ENCODE data around the gene EIF3L.
"Not testable (repeated sequence)": the region's sequence is repeated elsewhere in the genome, so short reads cannot be mapped to it uniquely, and the experiment has no call there.

Gene EIF3L

DNA sequence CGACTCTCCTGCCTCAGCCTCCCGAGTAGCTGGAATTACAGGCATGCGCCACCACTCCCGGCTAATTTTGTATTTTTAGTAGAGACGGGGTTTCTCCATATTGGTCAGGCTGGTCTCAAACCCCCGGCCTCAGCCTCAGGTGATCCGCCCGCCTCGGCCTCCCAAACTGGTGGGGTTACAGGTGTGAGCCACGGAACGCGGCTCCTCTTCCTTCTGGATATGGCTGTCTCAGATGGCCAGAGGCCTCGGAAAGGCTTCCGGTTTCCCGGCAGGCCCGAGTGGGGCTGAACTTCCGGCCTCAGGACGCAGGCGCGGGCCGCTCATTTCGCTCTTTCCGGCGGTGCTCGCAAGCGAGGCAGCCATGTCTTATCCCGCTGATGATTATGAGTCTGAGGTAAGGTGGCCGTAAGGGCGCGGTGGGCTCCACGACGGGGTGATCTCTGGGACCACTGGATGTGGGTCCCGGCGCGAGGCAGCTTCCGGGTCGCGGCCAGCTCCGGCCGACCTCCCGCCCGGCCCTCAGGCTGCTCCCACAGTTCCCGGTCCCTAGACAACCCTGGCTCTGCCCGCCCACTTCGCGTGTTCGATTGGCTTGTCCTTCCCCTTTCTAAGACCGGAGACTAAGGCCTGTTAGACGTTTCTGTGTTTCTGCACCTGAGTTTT, at the start of gene EIF3L:
Gene EIF3L (plus strand): TSS at position 331 of the 663 bp plus-strand sequence. CDS start 31 bp downstream, at position 362.
- DNase-seq: peak; percentile 93

DNA sequence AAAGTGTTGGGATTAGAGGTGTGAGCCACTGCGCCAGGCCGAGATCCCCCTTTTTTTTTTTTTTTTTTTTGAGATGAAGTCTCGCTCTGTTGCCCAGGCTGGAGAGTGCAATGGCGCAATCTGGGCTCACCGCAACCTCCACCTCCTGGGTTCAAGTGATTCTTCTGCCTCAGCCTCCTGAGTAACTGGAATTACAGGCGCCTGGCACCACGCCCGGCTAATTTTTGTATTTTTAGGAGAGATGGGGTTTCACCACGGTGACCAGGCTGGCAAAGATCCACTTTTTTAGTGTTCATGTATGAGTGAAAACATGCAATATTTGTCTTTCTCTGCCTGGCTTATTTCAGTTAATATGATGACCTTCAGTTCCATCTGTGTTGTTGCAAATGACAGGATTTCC, 49.2 kb upstream of the EIF3L start:
- DNase-seq: not testable (repeated sequence)

GRCh38 chr22:37801946-37802309, 47.3 kb upstream of the EIF3L start:
- DNase-seq: no peak

DNA sequence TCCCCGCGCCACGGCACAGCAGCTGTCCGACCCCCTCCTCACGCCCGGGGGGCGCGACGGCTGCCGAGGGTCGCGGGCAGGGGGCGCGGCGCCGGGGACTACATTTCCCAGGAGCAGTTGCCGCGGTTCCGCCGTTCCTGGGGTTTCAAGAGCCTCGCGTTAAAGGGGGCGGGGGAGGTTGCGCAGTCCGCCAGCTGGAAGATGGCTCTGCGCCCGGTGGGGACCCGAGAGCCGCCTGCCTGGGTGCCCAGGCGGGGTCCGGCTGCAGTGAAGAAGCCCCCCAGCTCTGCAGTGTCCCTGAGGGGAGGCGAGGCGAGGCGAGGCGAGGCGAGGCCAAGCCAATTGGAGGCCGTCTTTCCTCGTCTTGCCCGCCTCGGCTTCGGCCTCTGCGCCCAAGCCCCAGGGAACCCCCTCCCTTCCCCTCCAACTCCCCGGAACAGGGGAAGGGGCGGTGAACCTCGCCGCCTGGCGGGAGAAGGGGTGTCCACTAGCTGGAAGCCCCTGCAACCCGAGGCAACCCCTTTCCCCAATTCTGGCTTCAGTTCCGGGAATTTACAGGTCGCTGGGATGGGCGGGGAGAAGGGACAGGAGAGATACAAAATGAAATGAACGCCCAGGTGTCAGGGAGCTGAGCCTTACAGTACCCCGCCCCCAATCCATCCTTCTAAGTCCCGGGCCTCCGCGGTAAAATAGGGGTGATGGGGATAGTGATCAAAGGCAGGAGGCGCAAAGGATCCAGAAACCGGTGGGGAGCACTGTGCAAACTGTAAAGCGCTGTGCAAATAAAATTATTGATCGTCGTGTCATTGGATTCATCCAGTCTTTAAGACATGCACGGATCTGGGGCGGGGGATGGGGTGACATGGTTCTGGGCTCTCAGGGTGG, 46.7 kb upstream of the EIF3L start:
- DNase-seq: peak; percentile 48

DNA sequence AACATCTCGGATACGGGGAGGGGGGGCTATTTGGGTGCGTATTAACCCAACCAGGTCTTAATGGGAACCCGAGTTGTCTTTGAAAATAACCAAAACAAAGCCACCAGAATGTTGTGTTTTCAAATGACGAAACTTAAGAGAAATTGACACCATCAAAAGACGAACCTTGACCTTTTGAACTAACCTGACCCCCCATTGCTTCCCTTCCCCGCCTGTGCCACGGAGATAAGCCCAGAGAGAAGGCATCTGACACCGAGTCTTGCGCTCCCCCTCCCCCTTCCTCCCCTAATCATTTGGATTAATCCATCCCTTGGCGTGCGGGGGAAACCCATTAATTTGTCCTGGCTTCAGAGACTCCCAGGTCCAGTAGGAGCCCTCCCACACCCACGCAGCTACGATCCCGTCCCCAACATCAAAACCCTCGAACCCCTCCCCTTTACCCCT, 46.0 kb upstream of the EIF3L start:
- DNase-seq: no peak

- no peak for DNase-seq
Observed at GRCh38 chr22:37803639-37804351, 45.4 kb upstream of the EIF3L start.

DNA sequence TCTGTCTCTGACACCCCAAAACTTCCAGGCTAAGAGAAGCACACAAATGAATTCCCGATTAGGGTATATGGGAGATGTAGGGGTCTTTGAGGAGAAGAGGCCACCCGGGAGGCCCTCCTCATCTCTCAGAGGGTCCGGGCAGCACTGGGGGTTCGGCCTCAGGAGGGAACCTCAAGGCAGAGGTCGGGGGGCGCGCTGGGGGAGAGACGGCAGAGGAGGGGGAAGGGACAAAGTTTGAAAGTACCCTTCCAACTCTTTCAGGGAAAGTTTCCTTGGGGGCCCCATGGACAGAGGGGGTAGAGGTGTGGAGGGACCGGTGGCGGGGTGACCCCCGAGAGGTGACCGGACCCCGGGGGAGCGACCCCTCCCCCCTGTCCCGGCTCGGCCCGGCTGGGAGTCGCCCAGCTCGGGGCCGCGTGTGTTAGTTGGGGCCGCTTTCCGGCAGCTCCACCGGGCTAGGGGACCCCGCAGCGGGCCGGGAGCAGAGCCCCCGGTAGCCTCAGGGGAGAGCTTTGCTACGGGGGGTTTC, 44.8 kb upstream of the EIF3L start:
- no peak for DNase-seq

DNA sequence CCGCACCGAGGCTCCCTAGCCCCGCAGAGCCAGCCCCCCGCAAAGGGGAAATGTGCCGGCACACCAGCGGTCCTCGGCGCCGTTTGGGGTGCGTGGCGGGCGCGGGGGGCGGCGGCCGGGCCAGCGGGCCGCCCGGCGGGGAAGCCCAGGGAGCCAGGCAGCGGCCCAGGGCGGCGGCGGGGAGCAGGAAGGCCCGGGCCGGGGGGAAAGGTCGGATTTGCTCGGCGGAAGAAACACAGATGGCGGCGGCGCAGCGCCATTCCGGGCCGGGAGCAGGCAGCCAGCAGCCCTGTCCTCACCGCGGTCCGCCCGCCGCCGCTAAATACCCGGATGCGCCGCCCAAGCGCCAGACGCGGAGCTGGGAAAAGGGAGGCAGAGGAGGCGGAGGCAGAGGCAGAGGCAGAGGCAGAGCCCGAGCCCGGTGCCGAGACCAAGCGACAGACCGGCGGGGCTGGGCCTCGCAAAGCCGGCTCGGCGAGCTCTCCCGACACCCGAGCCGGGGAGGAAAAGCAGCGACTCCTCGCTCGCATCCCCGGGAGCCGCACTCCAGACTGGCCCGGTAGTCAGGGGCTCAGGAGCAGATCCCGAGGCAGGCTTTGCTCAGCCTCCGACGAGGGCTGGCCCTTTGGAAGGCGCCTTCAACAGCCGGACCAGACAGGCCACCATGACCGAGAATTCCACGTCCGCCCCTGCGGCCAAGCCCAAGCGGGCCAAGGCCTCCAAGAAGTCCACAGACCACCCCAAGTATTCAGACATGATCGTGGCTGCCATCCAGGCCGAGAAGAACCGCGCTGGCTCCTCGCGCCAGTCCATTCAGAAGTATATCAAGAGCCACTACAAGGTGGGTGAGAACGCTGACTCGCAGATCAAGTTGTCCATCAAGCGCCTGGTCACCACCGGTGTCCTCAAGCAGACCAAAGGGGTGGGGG, 44.1 kb upstream of the EIF3L start:
- DNase-seq: peak; percentile 85

- DNase-seq: no peak
Observed at GRCh38 chr22:37805810-37806277, 43.4 kb upstream of the EIF3L start.

GRCh38 chr22:37806409-37807333, 42.5 kb upstream of the EIF3L start:
- peak; percentile 27 for DNase-seq

- DNase-seq: peak; percentile 96
Observed at GRCh38 chr22:37807410-37808293, 41.6 kb upstream of the EIF3L start, which contains the start of gene GCAT. TSS of gene GCAT (plus strand) at chr22:37807934. CDS start at chr22:37807968, 34 bp downstream.

GRCh38 chr22:37808294-37808657, 40.9 kb upstream of the EIF3L start:
- DNase-seq: no peak

GRCh38 chr22:37809672-37810333, 39.4 kb upstream of the EIF3L start:
- no peak for DNase-seq

DNA sequence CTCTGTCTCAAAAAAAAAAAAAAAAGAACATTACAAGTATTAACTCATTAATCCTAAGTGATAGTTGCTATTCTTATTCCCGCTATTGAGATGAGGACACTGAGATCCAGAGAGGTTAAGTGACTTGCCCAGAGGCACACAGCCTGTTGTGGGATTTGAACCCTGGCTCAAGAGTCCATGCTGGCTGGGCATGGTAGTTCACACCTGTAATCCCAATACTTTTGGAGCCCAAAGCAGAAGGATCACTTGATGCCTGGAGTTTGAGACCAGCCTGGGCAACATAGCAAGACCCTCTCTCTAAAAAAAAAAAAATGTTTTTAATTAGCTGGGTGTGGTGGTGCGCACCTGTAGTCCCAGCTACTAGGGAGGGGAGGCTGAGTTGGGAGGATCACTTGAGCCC, 37.4 kb upstream of the EIF3L start:
- no peak for DNase-seq

GRCh38 chr22:37812869-37813678, 36.1 kb upstream of the EIF3L start:
- DNase-seq: no peak

DNA sequence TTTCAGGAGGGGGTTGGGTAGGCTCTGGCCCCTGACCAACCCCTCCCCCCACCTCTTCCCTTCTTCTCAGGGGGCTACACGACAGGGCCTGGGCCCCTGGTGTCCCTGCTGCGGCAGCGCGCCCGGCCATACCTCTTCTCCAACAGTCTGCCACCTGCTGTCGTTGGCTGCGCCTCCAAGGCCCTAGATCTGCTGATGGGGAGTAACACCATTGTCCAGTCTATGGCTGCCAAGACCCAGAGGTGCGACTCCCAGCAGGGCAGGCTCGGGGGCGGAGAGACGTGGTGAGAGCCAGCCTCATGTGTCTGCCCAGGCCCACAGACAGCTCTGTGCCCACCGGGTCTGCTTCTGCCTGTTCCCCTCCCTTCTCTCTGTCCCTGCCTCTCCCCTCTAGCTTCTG, 33.6 kb upstream of the EIF3L start:
- no peak for DNase-seq

DNA sequence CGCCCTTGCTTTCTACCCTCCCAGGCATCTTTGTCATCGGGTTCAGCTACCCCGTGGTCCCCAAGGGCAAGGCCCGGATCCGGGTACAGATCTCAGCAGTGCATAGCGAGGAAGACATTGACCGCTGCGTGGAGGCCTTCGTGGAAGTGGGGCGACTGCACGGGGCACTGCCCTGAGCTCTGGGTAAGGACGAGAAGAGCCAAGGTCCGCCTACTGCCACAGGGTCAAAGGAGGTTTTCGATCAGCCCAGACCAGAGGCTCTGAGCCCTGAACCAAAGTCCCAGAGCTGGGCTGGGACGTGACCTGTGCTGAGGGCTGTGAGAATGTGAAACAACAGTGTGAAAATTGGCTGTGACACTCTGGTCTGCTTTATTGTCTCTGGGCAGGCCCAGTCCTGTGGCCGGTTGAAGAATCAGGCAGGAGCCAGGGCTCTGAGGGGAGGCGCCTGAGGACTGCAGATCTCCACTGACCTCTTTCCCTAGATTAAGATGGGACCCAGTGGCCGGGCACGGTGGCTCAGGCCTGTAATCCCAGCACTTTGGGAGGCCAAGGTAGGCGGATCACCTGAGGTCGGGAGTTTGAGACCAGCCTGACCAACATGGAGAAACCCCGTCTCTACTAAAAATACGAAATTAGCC, 32.6 kb upstream of the EIF3L start:
- DNase-seq: no peak

All from stimulated activated CD4-positive, alpha-beta T cell treated with anti-CD3 and anti-CD28 coated beads, Interleukin-15, amount 100 ng/mL, for 24 hours (primary cell).